ENCODE results near the gene RIC8A. TPM values are rescaled to one million over a fixed set of nuclear protein-coding genes. Genes with fewer than 3 reads are reported as not detected.
"Not testable (repeated sequence)": the region's sequence is repeated elsewhere in the genome, so short reads cannot be mapped to it uniquely, and the experiment has no call there.

Gene RIC8A
- total RNA-seq, result 100 to 1,000 TPM in 1 of 2 donors, 10 to 100 TPM in 1; 69.3 to 112 TPM

DNA sequence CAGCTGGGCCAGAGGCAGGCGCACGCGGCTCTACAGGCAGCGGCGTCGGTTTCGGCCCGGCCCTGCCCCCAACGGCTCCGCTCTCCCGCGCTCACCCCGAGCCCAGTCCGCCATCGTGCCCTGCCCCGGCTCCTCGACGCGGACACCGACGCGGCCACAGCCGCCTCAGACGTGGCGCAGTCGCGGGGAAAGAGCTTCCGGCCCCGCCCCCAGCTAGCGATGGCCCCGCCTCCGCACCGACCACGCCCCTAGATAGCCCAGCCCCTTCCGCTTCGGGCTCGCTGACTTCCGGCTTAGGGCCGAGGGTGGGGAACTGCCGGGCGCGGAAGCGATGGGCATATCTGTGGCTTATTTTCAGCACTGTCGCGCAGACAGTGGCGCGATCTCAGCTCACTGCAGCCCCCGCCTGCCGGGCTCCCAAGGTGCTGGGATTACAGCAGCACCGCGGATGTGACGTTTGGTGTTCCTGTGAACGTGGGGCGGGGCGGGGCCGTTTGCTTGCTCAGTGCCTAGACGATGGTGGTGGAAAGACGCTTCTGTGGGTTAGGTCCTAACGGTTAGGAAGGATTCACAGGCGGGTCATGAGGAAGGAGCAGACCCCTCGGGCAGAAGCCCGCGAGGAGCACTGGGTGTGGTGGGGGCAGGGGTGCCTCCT, at the start of gene RIC8A, which contains the start of gene BET1L:
Gene RIC8A (plus strand): TSS at position 501 of the 655 bp plus-strand sequence. CDS start 1,147 bp downstream, outside the sequence.
Gene BET1L (minus strand): TSS at position 192 of the 655 bp plus-strand sequence. CDS start 78 bp downstream, at position 114.
- intact Hi-C loops (cut with DNase I), result no loop called here
- TF ChIP-seq, protein P1, sequence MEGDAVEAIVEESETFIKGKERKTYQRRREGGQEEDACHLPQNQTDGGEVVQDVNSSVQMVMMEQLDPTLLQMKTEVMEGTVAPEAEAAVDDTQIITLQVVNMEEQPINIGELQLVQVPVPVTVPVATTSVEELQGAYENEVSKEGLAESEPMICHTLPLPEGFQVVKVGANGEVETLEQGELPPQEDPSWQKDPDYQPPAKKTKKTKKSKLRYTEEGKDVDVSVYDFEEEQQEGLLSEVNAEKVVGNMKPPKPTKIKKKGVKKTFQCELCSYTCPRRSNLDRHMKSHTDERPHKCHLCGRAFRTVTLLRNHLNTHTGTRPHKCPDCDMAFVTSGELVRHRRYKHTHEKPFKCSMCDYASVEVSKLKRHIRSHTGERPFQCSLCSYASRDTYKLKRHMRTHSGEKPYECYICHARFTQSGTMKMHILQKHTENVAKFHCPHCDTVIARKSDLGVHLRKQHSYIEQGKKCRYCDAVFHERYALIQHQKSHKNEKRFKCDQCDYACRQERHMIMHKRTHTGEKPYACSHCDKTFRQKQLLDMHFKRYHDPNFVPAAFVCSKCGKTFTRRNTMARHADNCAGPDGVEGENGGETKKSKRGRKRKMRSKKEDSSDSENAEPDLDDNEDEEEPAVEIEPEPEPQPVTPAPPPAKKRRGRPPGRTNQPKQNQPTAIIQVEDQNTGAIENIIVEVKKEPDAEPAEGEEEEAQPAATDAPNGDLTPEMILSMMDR (IDR thresholded peaks at IDR 0.05), result no peak
- H3K9me3 ChIP-seq, result no peaks in the 10 kb centered on the region
- peaks cover 19% of the 10 kb centered on the region for H3K36me3 ChIP-seq
- H3K4me3 ChIP-seq, result peak within 1 kb of the TSS; percentile 99
- peak; percentile 96 for DNase-seq
- H3K27me3 ChIP-seq, result no peaks in the 10 kb centered on the region
- peaks cover 21% of the 10 kb centered on the region for H3K4me1 ChIP-seq
- H3K9ac ChIP-seq (ENCODE audit: low read depth in 2 of 2, low read length in 2 of 2), result peak within 1 kb of the TSS; percentile 99 to 100
- peak within 1 kb of the TSS; percentile 100 for H3K27ac ChIP-seq

DNA sequence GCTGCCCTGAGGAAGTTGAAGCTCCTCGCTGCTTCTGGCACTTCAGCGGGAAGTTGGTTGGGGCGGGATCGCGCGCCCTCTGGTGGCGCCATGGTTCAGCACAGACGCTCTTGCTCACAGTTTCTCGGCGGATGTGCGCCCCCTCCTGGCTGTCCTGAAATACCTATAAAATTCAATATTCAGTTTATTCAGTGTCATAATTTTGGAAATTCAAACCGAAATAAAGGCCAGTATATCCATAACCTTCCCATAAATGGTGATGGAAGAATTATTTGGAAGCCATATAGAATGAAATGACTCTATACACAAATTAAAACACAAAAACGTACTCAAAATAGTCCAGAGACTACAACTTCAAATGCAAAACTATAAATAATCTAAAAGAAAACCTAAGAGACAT, 27.3 kb upstream of the RIC8A start:
- H3K4me3 ChIP-seq; H3K9me3 ChIP-seq; DNase-seq; H3K9ac ChIP-seq (ENCODE audit: low read depth in 2 of 2, low read length in 2 of 2); H3K27ac ChIP-seq; H3K27me3 ChIP-seq; intact Hi-C loops (cut with DNase I); H3K4me1 ChIP-seq; H3K36me3 ChIP-seq: not testable (repeated sequence)
- TF ChIP-seq, protein P1 (IDR thresholded peaks at IDR 0.05), result peak; percentile 13

DNA sequence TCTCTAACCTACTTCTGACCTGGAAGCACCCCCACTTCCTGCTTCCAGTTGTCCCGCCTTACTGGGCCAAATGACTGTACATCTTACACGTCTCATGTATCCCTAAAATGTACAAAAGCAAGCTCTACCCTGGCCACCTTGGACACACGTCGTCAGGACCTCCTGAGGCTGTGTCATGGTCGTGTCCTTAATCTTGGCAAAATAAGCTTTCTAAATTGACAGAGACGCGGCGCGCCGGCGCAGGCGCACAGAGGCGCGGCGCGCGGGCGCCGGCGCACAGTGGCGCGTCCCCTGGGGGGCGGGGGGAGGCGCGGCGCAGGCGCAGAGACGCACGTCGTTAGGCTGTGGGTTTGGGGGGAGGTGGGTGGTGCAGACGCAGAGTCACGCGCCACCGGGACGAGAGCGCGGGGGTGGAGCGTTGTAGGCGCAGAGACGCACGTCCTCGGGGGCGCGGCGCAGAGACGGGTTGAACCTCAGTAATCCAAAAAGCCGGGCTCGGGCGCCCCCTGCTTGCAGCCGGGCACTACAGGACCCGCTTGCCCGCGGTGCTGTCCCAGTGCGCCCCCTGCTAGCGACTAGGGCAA, 18.2 kb upstream of the RIC8A start:
- H3K27me3 ChIP-seq; H3K9me3 ChIP-seq; H3K4me1 ChIP-seq; H3K4me3 ChIP-seq; intact Hi-C loops (cut with DNase I); DNase-seq; H3K36me3 ChIP-seq; H3K9ac ChIP-seq (ENCODE audit: low read depth in 2 of 2, low read length in 2 of 2); H3K27ac ChIP-seq: not testable (repeated sequence)

DNA sequence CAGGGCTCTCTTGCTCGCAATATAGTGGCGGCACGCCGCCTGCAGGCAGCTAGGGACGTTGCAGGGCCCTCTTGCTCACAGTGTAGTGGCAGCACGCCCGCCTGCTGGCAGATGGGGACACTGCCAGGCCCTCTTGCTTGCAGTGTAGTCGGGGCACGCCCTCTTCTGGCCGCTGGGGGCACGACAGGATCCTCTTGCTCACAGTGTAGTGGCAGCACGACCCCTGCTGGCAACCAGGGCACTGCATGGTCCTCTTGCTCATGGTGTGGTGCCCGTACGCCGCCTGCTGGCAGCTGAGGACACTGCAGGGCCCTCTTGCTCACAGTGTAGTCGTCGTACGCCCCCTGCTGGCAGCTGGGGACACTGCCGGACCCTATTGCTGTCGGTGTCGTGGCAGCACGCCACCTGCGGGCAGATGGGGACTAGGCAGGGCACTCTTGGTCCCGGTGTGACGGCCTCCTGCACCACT, 17.6 kb upstream of the RIC8A start:
- H3K4me3 ChIP-seq; H3K27me3 ChIP-seq; H3K27ac ChIP-seq; H3K9ac ChIP-seq (ENCODE audit: low read depth in 2 of 2, low read length in 2 of 2); intact Hi-C loops (cut with DNase I); H3K9me3 ChIP-seq; H3K36me3 ChIP-seq; H3K4me1 ChIP-seq: not testable (repeated sequence)
- peak; percentile 18 for DNase-seq

DNA sequence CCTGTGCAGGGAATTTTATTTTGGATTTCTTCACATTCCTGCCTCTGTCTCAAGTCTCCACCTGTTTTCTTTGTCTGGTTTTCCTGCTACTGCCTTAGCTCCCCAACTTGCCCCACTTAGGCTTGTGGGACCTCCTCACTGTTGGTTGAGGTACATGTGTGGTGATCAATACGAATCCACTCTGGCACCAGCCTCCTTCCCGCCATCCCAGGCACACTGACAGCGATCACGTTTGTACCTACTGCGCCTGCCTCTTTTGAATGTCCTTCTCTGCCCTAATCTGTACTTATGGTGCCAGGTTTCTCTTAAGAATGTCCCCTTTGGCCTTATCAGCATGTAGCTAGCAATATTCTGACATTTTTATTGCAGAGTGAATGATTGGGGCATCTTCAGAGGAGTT, 17.0 kb upstream of the RIC8A start:
- DNase-seq; H3K4me1 ChIP-seq; H3K27ac ChIP-seq; H3K4me3 ChIP-seq; H3K36me3 ChIP-seq; H3K9ac ChIP-seq (ENCODE audit: low read depth in 2 of 2, low read length in 2 of 2); H3K27me3 ChIP-seq; intact Hi-C loops (cut with DNase I); H3K9me3 ChIP-seq: not testable (repeated sequence)

DNA sequence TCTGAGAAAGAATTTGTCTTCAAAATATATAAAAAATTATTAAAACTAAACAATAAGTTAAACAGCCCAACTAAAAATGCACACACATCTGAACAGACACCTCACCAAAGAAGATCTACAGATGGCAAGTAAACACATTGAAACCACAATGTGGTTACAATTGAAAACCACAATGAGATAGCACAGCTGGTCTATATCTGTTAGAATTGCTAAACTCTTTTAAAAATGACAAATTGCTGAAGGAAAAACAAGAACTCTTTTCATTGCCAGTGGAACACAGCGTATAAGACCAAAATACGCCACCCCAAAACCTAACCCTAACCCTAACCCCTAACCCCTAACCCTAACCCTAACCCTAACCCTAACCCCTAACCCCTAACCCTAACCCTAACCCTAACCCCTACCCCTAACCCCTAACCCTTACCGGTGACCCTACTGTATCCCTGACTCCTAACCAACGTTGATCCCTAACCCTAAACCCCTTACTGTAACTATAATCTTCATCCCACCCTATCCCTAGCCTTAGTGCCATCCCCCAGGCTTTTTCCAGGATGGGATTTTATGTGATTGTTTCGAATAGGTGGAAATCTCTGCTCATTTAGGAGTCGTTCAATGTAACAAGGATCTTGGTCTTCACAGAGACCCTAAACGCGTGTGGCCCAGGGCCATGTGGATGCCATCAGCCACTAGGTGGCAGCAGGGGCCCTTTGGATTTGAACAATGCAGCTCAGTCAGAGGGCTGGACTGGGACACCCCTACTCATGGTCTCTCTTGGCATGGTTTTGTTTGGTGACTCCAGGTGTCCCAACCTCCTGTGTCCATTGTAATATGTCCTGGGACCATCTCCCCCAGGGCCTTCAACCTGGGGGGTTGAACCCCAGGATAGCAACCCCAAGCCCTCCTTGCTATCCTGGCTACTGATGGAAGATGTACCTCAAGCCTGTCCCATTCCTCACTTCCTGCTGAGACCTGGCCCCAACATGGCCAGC, 15.7 kb upstream of the RIC8A start:
- peak; percentile 16 for DNase-seq
- H3K27me3 ChIP-seq; H3K9me3 ChIP-seq; H3K9ac ChIP-seq (ENCODE audit: low read depth in 2 of 2, low read length in 2 of 2); H3K36me3 ChIP-seq; intact Hi-C loops (cut with DNase I); H3K4me3 ChIP-seq; H3K27ac ChIP-seq; H3K4me1 ChIP-seq: not testable (repeated sequence)
- TF ChIP-seq, protein P1 (IDR thresholded peaks at IDR 0.05), result peak; percentile 32

DNA sequence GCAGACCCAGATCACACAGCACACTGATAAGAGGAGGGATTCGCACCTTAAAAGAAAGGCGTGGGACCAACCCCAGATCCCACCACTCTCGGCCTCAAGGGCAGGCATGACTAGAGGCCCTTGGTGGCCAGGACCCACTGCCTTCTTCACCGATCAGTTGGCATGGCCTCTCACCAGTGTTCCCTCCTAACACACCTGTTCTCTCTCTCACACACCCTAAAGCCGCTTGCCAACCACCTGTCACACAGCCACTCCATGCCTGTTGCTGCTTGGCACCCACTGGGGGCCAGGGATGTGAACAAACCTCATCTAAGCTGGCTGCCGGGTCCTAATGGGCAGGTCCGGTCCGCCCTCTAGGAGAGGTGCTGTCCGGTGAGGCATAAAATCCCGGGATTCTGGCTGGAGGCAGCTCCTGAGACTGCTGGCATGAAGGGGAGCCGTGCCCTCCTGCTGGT, 14.8 kb upstream of the RIC8A start, which contains the start of gene SCGB1C1:
Gene SCGB1C1 (plus strand): TSS at position 405 of the 455 bp plus-strand sequence. CDS start 22 bp downstream, at position 427.
- H3K9ac ChIP-seq (ENCODE audit: low read depth in 2 of 2, low read length in 2 of 2); H3K27me3 ChIP-seq; H3K4me1 ChIP-seq; H3K4me3 ChIP-seq; H3K9me3 ChIP-seq; H3K36me3 ChIP-seq; DNase-seq; intact Hi-C loops (cut with DNase I); H3K27ac ChIP-seq: not testable (repeated sequence)

DNA sequence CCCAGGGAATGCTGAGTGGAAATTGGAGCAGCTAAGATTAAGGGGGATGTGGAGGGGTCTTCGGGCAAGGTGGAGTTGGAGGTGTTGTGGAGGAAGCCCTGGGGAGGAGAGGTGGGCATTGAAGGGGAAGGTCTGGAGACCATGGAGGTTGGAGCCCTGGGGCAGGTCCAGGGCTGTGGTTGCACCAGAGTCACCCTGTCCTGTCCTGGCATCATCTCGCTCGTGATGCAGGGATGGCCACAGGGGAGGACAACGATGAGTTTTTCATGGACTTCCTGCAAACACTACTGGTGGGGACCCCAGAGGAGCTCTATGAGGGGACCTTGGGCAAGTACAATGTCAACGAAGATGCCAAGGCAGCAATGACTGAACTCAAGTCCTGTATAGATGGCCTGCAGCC, 14.0 kb upstream of the RIC8A start:
- intact Hi-C loops (cut with DNase I); H3K27me3 ChIP-seq: not testable (repeated sequence)

More for the DNA sequence above, 14.0 kb upstream of the RIC8A start:
- not testable (repeated sequence) for H3K27ac ChIP-seq; H3K4me3 ChIP-seq; H3K9ac ChIP-seq (ENCODE audit: low read depth in 2 of 2, low read length in 2 of 2); H3K9me3 ChIP-seq; H3K36me3 ChIP-seq; H3K4me1 ChIP-seq
- peak; percentile 16 for DNase-seq

Measured in colonic mucosa (tissue), 4 donors.